Peyer's patch (tissue), 4 donors: ENCODE measurements around the gene BCKDK. TPM values are rescaled to one million over a fixed set of nuclear protein-coding genes. Genes with fewer than 3 reads are reported as not detected.

Experiments
- DNase-seq, 3 donors: peaks; one replicate each; pipeline ENCODE4 v3.0.0-alpha.2; 2017 to 2019
- H3K27ac ChIP-seq, 4 donors: fragments of 200-600 bp; sonication (generic); one replicate each; pipeline ENCODE4 v1.5.1; 2016 to 2019
- H3K27me3 ChIP-seq, 2 donors: fragments of 200-600 bp; sonication (generic); one replicate each; pipeline ENCODE4 v1.5.1; 2019
- H3K36me3 ChIP-seq, 3 donors: fragments of 200-600 bp; sonication (generic); one replicate each; pipeline ENCODE4 v1.5.1; 2016 to 2019
- H3K4me1 ChIP-seq, 4 donors: fragments of 200-600 bp; sonication (generic); one replicate each; pipeline ENCODE4 v1.5.1; 2016 to 2019
- H3K4me3 ChIP-seq, 4 donors: fragments of 200-600 bp; sonication (generic); 1 replicate in 3 of 4; 2 replicates in 1 of 4; pipeline ENCODE4 v1.5.1; 2016 to 2019; ENCODE audit warnings: mild to moderate bottlenecking in 1 of 4
- H3K9me3 ChIP-seq, 4 donors: fragments of 200-600 bp; sonication (generic); one replicate each; pipeline ENCODE4 v1.5.1; 2016 to 2019; ENCODE audit warnings: mild to moderate bottlenecking in 1 of 4
- POLR2A ChIP-seq, 2 donors: fragments of 450-650 bp; IDR thresholded peaks; one replicate each; pipeline ENCODE4 v1.5.1; 2017; ENCODE audit warnings: antibody characterized with exemption in 2 of 2, mild to moderate bottlenecking in 2 of 2, moderate library complexity in 2 of 2
- total RNA-seq, 4 donors: library from RNA; depleted of rRNA; stranded (reverse); fragments of >200 nt; gene quantifications; one replicate each; pipeline ENCODE4 v1.1.0, GENCODE V29; 2016
- TF ChIP-seq, protein P1 (sequence below), 6 experiments: fragments of 450-650 bp in 4 of 6; fragments of 200-600 bp in 2 of 6; sonication (generic) in 1 of 6; IDR thresholded peaks; one replicate each; pipeline ENCODE4 v1.5.1; 2017 to 2019; ENCODE audit warnings: antibody characterized with exemption in 6 of 6, mild to moderate bottlenecking in 3 of 6, moderate library complexity in 1 of 6

BCKDK gene
- total RNA-seq, 4 donors from 2014 or later: 30.5 to 71.4 (median 41.8) TPM

DNA sequence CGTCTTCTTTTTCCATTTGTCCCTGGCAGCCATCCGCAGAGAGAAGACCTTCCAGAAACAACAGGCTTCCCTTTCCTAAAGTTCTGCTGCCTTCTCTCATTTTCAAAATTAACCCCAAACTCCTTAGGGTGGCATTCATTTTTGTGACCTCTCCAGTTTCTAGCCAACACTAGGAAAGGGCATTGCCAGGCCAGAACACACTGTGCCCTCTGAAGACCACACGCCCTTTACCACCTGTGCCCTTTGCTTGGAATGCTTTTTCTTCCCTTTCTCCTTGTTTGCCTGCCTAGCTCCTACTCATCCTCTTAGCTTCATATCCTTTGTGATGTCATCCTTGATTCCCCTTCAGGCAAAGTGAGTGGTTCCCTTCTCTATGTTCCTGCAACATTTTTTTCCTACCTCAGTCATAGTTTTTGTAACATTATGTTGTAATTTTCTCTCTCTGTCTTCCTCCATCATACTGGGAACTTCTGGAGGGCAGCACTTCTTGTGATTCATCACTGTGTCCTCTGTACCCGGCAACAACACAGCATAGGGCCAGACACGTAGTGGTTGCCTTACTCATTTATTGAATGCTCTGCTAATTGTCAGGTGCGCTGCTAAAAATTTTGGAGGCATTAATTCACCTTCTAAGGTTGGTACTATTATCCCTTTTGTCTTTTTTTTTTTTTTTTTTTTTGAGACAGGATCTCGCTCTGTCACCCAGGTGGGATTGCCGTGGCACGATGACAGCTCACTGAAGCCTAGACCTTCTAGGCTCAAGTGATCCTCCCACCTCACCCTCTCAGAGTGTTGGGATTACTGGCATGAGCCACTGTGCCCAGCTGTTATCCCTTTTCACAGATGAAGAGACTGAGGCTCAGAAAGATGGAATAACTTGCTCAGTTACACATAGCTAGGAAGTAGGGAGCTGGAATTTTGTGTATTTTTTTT lies 10.3 kb downstream of the BCKDK start:
- TF ChIP-seq, protein P1, sequence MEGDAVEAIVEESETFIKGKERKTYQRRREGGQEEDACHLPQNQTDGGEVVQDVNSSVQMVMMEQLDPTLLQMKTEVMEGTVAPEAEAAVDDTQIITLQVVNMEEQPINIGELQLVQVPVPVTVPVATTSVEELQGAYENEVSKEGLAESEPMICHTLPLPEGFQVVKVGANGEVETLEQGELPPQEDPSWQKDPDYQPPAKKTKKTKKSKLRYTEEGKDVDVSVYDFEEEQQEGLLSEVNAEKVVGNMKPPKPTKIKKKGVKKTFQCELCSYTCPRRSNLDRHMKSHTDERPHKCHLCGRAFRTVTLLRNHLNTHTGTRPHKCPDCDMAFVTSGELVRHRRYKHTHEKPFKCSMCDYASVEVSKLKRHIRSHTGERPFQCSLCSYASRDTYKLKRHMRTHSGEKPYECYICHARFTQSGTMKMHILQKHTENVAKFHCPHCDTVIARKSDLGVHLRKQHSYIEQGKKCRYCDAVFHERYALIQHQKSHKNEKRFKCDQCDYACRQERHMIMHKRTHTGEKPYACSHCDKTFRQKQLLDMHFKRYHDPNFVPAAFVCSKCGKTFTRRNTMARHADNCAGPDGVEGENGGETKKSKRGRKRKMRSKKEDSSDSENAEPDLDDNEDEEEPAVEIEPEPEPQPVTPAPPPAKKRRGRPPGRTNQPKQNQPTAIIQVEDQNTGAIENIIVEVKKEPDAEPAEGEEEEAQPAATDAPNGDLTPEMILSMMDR (IDR thresholded peaks at IDR 0.05): no peak
- TF ChIP-seq POLR2A (IDR thresholded peaks at IDR 0.05): peak in 1 of 2 donors; percentile 31
- Histone ChIP-seq H3K27ac (peak overlapping the region; percentile 93 to 100 (median 98)), H3K4me3 (peak overlapping the region; percentile 69 to 90 (median 85)), H3K27me3 (no peaks in the 10 kb centered on the region), H3K36me3 (peaks cover 0 to 43% (median 0%) of the 10 kb centered on the region in 3 donors), H3K9me3 (no peaks in the 10 kb centered on the region), H3K4me1 (peaks cover 0 to 31% (median 0%) of the 10 kb centered on the region in 4 donors)
- DNase-seq: peak in 1 of 3 donors; percentile 70

DNA sequence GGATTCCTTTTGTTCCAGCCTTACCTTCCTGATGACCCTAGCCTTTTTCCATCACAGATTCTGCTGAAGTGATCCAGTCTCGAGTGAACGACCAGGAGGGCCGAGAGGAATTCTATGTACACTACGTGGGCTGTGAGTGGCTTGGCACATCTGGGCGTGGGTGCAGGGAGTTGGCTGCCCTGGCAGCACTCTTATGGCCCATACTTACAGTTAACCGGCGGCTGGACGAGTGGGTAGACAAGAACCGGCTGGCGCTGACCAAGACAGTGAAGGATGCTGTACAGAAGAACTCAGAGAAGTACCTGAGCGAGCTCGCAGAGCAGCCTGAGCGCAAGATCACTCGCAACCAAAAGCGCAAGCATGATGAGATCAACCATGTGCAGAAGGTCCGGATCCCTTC lies 11.9 kb downstream of the BCKDK start:
- H3K9me3 ChIP-seq: no peaks in the 10 kb centered on the region
- H3K36me3 ChIP-seq: peaks cover 0 to 51% (median 0%) of the 10 kb centered on the region in 3 donors
- DNase-seq: no peak
- H3K27me3 ChIP-seq: no peaks in the 10 kb centered on the region
- no peak overlapping the region for H3K4me3 ChIP-seq
- H3K27ac ChIP-seq: peak overlapping the region in 1 of 4 donors; percentile 18
- H3K4me1 ChIP-seq: peaks cover 0 to 14% (median 0%) of the 10 kb centered on the region in 4 donors
- TF ChIP-seq, protein P1 (IDR thresholded peaks at IDR 0.05): no peak
- no peak for TF ChIP-seq POLR2A (IDR thresholded peaks at IDR 0.05)

DNA sequence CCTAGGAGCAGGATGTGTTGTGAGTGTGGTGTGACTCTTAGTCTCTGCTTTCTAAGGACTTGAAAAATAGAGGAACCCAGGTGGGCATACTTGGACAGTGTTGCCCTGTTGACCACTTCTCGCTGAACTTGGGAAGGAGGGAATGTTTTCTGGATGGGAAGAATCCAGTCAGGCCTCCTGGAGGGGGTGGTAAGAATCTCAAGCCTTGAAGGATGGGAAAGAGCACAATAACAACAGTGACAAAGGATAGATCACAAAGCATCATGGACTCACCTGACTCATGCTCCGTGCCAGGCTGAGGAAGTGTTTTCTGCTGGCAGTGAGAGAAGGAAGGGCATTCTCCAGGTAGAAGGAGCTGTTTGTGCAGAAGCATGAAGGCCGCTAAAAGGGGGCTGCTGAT lies 17.7 kb downstream of the BCKDK start:
- DNase-seq: no peak
- Histone ChIP-seq H3K27me3 (no peaks in the 10 kb centered on the region), H3K4me1 (peaks cover 0 to 36% (median 15%) of the 10 kb centered on the region in 4 donors), H3K4me3 (no peak overlapping the region), H3K36me3 (peaks cover 0 to 55% (median 0%) of the 10 kb centered on the region in 3 donors), H3K9me3 (no peaks in the 10 kb centered on the region), H3K27ac (no peak overlapping the region)
- TF ChIP-seq, protein P1 (IDR thresholded peaks at IDR 0.05): no peak
- no peak for TF ChIP-seq POLR2A (IDR thresholded peaks at IDR 0.05)

DNA sequence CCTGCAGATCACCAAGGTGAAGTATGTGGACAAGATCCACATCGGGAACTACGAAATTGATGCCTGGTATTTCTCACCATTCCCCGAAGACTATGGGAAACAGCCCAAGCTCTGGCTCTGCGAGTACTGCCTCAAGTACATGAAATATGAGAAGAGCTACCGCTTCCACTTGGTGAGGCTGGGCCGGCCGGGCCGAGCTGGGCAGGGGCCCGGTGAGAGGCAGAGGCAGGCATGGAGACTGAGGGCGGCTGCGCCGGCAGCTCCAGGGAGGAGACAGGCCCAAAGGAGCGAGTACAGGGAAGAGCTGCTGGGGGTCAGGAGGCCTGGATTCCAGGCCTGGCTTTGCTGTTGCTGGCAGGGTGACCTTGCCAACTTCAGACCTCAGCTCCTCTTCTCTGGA lies 19.0 kb downstream of the BCKDK start:
- Histone ChIP-seq H3K4me3 (no peak overlapping the region), H3K4me1 (peaks cover 0 to 49% (median 15%) of the 10 kb centered on the region in 4 donors), H3K36me3 (peaks cover 0 to 55% (median 0%) of the 10 kb centered on the region in 3 donors), H3K9me3 (no peaks in the 10 kb centered on the region), H3K27me3 (no peaks in the 10 kb centered on the region), H3K27ac (peak overlapping the region; percentile 10 to 96 (median 91))
- TF ChIP-seq POLR2A (IDR thresholded peaks at IDR 0.05): no peak
- TF ChIP-seq, protein P1 (IDR thresholded peaks at IDR 0.05): no peak
- no peak for DNase-seq

DNA sequence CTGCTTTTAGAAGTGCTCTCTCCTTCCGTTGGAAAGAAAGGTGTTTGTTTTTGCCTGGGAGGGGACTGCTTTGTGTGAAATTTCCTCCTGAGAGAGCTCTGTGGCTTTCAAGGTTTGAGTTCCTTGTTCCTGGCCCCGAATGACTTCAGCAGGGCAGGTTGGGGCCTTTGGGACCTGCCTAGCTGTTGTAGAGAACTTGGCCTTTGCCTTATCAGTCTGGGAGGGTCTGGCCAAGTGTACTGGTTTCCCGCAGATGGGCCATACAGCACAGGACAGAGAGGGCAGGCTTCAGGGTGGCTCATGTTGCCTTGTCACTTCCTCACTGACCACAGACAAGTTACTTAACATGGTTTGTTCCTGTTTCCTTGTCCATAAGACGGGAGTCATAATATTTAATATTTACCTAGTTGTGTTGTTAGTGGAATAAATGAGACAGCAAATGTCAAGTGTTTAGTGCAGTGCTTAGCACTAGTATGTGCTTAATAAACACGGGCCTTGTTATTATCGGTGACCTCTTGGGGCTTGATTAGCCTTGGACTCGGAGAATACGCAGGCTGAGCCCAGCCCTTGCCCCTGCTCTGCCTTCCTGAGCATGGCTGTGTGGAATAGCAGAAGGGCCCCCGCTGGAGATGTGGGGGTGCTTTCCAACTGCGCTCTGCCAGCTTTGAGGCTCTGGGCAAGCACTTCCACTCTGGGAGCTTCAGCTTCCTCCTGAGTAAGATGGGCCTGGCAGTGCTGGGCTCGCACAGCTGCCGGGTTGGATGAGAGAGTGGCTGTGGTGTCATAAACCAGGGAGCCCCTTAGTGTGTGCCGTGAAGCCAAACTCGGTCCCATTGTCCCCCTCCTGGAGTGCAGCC lies 20.8 kb downstream of the BCKDK start:
- no peak overlapping the region for H3K4me3 ChIP-seq
- no peaks in the 10 kb centered on the region for H3K9me3 ChIP-seq
- peaks cover 0 to 67% (median 15%) of the 10 kb centered on the region in 4 donors for H3K4me1 ChIP-seq
- peak in 2 of 3 donors; percentile 82 to 87 for DNase-seq
- peak overlapping the region; percentile 31 to 96 (median 91) for H3K27ac ChIP-seq
- peak; percentile 60 to 84 for TF ChIP-seq POLR2A (IDR thresholded peaks at IDR 0.05)
- TF ChIP-seq, protein P1 (IDR thresholded peaks at IDR 0.05): no peak
- H3K27me3 ChIP-seq: no peaks in the 10 kb centered on the region
- peaks cover 0 to 54% (median 0%) of the 10 kb centered on the region in 3 donors for H3K36me3 ChIP-seq
